Anterior cingulate cortex (tissue), 58 donors: ENCODE data around the gene ZMIZ1.
A peak's percentile ranks its signal among the peaks of the same experiment; 100 is the strongest.
"Not testable (repeated sequence)": the region's sequence is repeated elsewhere in the genome, so short reads cannot be mapped to it uniquely, and the experiment has no call there.

Experiments used
- DNase-seq, 58 donors: peaks; one replicate each; lab custom pipeline; 2025; lab: John Stamatoyannopoulos, UW

Gene ZMIZ1

GRCh38 chr10:79321951-79322350, 253.2 kb downstream of the ZMIZ1 start:
- no peak for DNase-seq

- peak in 17 of 58 donors; percentile 22 to 65 (median 30) for DNase-seq
Observed at GRCh38 chr10:79322616-79323543, 254.1 kb downstream of the ZMIZ1 start.

- DNase-seq: no peak
Observed at GRCh38 chr10:79323602-79324001, 254.8 kb downstream of the ZMIZ1 start.

- DNase-seq: no peak
Observed at GRCh38 chr10:79324032-79324695, 255.4 kb downstream of the ZMIZ1 start.

GRCh38 chr10:79326361-79327089, 257.8 kb downstream of the ZMIZ1 start:
- no peak for DNase-seq

- no peak for DNase-seq
Observed at GRCh38 chr10:79327090-79327457, 258.3 kb downstream of the ZMIZ1 start.

GRCh38 chr10:79328147-79328701, 259.5 kb downstream of the ZMIZ1 start:
- DNase-seq: no peak

GRCh38 chr10:79328737-79329504, 260.2 kb downstream of the ZMIZ1 start:
- no peak for DNase-seq

GRCh38 chr10:79329529-79329928, 260.8 kb downstream of the ZMIZ1 start:
- DNase-seq: no peak

- no peak for DNase-seq
Observed at GRCh38 chr10:79331226-79331625, 262.5 kb downstream of the ZMIZ1 start.

- no peak for DNase-seq
Observed at GRCh38 chr10:79331709-79332108, 262.9 kb downstream of the ZMIZ1 start.

- not testable (repeated sequence) for DNase-seq
Observed at GRCh38 chr10:79332610-79333315, 264.0 kb downstream of the ZMIZ1 start.

- DNase-seq: no peak
Observed at GRCh38 chr10:79333513-79333912, 264.7 kb downstream of the ZMIZ1 start.

GRCh38 chr10:79334573-79334972, 265.8 kb downstream of the ZMIZ1 start:
- no peak for DNase-seq

GRCh38 chr10:79335094-79335469, 266.3 kb downstream of the ZMIZ1 start:
- peak in 55 of 58 donors; percentile 28 to 92 (median 77) for DNase-seq

GRCh38 chr10:79335470-79336235, 266.9 kb downstream of the ZMIZ1 start:
- DNase-seq: peak in 57 of 58 donors; percentile 35 to 99 (median 91)

- DNase-seq: no peak
Observed at GRCh38 chr10:79336276-79336675, 267.5 kb downstream of the ZMIZ1 start.

GRCh38 chr10:79336739-79337138, 268.0 kb downstream of the ZMIZ1 start:
- DNase-seq: no peak
